ENCODE results near the gene POLR2E. TPM values are rescaled to one million over a fixed set of nuclear protein-coding genes. Genes with fewer than 3 reads are reported as not detected.

Gene POLR2E
- total RNA-seq, 4 donors from 2014 or later = 74.3 to 107 (median 96.9) TPM

DNA sequence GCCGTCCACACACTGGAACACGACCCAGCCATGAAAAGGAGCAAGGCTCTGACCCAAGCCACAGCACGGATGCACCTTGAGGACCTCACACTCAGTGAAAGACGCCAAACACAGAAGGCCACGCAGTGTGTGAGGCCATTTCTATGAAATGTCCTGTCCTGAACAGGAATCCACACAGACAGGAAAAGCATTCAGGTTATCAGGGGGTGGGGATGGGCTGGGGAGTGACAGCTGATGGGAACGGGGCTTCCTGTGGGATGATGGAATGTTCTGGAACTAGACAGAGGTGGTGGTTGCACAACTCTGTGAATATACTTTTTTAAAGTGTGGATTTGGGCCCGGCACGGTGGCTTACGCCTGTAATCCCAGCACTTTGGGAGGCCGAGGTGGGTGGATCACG, 39.3 kb upstream of the POLR2E start:
- peaks cover 4 to 60% (median 35%) of the 10 kb centered on the region in 4 donors for H3K4me1 ChIP-seq
- no peak overlapping the region for H3K4me3 ChIP-seq
- H3K36me3 ChIP-seq = peaks cover 0 to 5% (median 0%) of the 10 kb centered on the region in 3 donors
- peak overlapping the region in 3 of 4 donors; percentile 94 to 97 (median 94) for H3K27ac ChIP-seq
- no peaks in the 10 kb centered on the region for H3K27me3 ChIP-seq
- no peaks in the 10 kb centered on the region for H3K9me3 ChIP-seq
- no peak for TF ChIP-seq POLR2A (IDR thresholded peaks at IDR 0.05)
- no peak for TF ChIP-seq CTCF (IDR thresholded peaks at IDR 0.05)
- no peak for DNase-seq

GRCh38 chr19:1133471-1133929, 38.3 kb upstream of the POLR2E start:
- TF ChIP-seq CTCF (IDR thresholded peaks at IDR 0.05) (no peak), POLR2A (IDR thresholded peaks at IDR 0.05) (peak in 1 of 2 donors; percentile 42)
- H3K4me3 ChIP-seq = peak overlapping the region; percentile 56 to 81 (median 75)
- H3K4me1 ChIP-seq = peaks cover 4 to 62% (median 36%) of the 10 kb centered on the region in 4 donors
- H3K36me3 ChIP-seq = no peaks in the 10 kb centered on the region
- H3K9me3 ChIP-seq = no peaks in the 10 kb centered on the region
- H3K27me3 ChIP-seq = no peaks in the 10 kb centered on the region
- peak in 2 of 3 donors; percentile 89 to 93 for DNase-seq
- H3K27ac ChIP-seq = peak overlapping the region; percentile 91 to 97 (median 94)

- H3K36me3 ChIP-seq = peaks cover 0 to under 1% (median 0%) of the 10 kb centered on the region in 3 donors
- peak overlapping the region; percentile 56 to 81 (median 75) for H3K4me3 ChIP-seq
- H3K4me1 ChIP-seq = peaks cover 4 to 62% (median 36%) of the 10 kb centered on the region in 4 donors
- H3K27ac ChIP-seq = peak overlapping the region; percentile 91 to 97 (median 94)
- DNase-seq = peak in 1 of 3 donors; percentile 30
- H3K27me3 ChIP-seq = no peaks in the 10 kb centered on the region
- no peak for TF ChIP-seq POLR2A (IDR thresholded peaks at IDR 0.05)
- no peak for TF ChIP-seq CTCF (IDR thresholded peaks at IDR 0.05)
- no peaks in the 10 kb centered on the region for H3K9me3 ChIP-seq
Observed at GRCh38 chr19:1132552-1133383, 37.6 kb upstream of the POLR2E start.

DNA sequence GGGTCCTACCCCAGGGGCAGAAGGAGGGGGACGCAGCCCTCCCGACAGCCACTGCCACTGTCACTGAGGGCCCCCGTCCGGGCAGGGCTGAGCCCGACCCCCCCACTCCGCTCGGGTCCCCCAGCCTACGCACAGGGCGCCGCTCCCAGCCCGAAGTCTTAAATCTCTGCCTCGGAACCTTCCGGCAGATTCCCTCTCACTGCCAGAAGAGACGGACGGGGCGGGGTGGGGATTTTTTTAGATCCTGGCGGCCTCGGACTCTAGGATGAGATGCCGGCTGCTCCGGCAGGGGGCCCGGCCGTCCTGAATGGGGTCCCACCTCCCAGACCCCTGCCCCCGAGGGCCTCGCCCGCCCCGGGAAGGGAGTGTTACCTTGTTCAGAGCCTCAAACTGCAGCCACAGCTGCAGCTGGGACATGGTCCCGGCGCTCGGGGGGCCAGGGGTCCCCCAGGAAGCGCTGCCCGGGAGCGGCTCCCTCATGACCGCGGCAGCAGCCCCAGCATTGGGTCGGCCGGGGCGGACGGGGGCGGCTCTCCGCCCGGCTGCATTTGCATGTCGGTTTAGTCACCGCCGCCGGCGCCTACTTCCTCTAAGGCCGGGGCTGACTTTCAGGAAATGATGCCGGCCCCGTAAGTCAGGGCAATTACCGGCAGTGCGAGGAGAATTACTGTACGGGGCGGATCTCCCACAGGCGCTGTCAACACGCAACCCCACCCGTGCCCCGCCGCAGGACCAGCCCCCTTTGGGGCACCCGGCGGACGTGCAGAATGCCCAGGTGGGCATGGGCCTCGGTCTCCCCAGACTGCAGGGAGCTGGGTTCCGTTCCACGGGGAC, 36.8 kb upstream of the POLR2E start:
- Histone ChIP-seq H3K9me3 (no peaks in the 10 kb centered on the region), H3K4me1 (peaks cover 4 to 61% (median 36%) of the 10 kb centered on the region in 4 donors), H3K4me3 (peak overlapping the region; percentile 56 to 81 (median 75)), H3K27me3 (no peaks in the 10 kb centered on the region), H3K27ac (peak overlapping the region; percentile 91 to 97 (median 94)), H3K36me3 (peaks cover 0 to 9% (median 0%) of the 10 kb centered on the region in 3 donors)
- peak; percentile 92 to 97 (median 94) for DNase-seq
- peak; percentile 31 to 65 for TF ChIP-seq POLR2A (IDR thresholded peaks at IDR 0.05)
- no peak for TF ChIP-seq CTCF (IDR thresholded peaks at IDR 0.05)
